ENCODE data around the gene ZNF160. TPM values are rescaled to one million over a fixed set of nuclear protein-coding genes. Genes with fewer than 3 reads are reported as not detected.

ZNF160 gene
- total RNA-seq, 2 donors from 2014 or later = 31.2 to 34.1 TPM

- Mint-ChIP-seq H3K4me1 (no peaks in the 10 kb centered on the region), H3K4me3 (no peak overlapping the region), H3K27me3 (no peaks in the 10 kb centered on the region), H3K36me3 (ENCODE audit: low read depth) (peaks cover 24% of the 10 kb centered on the region), H3K27ac (no peak overlapping the region)
- H3K9me3 ChIP-seq (ENCODE audit: control insufficient read depth, low read length, poor library complexity, severe bottlenecking) = peaks cover 17% of the 10 kb centered on the region
- DNase-seq (no peak), ATAC-seq (no peak)
These were observed 20.3 kb downstream of the ZNF160 start for GRCh38 chr19:53082929-53083328.

- H3K36me3 Mint-ChIP-seq (ENCODE audit: low read depth) = peaks cover 11% of the 10 kb centered on the region
These were observed 23.8 kb downstream of the ZNF160 start for GRCh38 chr19:53079313-53079924.

GRCh38 chr19:53078668-53079067, 24.6 kb downstream of the ZNF160 start:
- no peaks in the 10 kb centered on the region for H3K27me3 Mint-ChIP-seq
- no peak overlapping the region for H3K4me3 Mint-ChIP-seq
- H3K36me3 Mint-ChIP-seq (ENCODE audit: low read depth) = peaks cover 13% of the 10 kb centered on the region
- no peaks in the 10 kb centered on the region for H3K4me1 Mint-ChIP-seq
- DNase-seq = no peak
- ATAC-seq = no peak
- peaks cover 44% of the 10 kb centered on the region for H3K9me3 ChIP-seq (ENCODE audit: control insufficient read depth, low read length, poor library complexity, severe bottlenecking)
- H3K27ac Mint-ChIP-seq = no peak overlapping the region

More at GRCh38 chr19:53079313-53079924, 23.8 kb downstream of the ZNF160 start:
- ATAC-seq (no peak), DNase-seq (no peak)
- H3K9me3 ChIP-seq (ENCODE audit: control insufficient read depth, low read length, poor library complexity, severe bottlenecking) = peaks cover 38% of the 10 kb centered on the region
- no peaks in the 10 kb centered on the region for H3K27me3 Mint-ChIP-seq
- no peak overlapping the region for H3K4me3 Mint-ChIP-seq
- H3K4me1 Mint-ChIP-seq = no peaks in the 10 kb centered on the region
- no peak overlapping the region for H3K27ac Mint-ChIP-seq

- Mint-ChIP-seq H3K4me3 (no peak overlapping the region), H3K4me1 (no peaks in the 10 kb centered on the region), H3K36me3 (ENCODE audit: low read depth) (peaks cover 18% of the 10 kb centered on the region), H3K27me3 (no peaks in the 10 kb centered on the region), H3K27ac (no peak overlapping the region)
- ATAC-seq (no peak), DNase-seq (no peak)
- peaks cover 54% of the 10 kb centered on the region for H3K9me3 ChIP-seq (ENCODE audit: control insufficient read depth, low read length, poor library complexity, severe bottlenecking)
These were observed 26.2 kb downstream of the ZNF160 start for GRCh38 chr19:53076984-53077383.

- no peak overlapping the region for H3K27ac Mint-ChIP-seq
- H3K4me3 Mint-ChIP-seq = no peak overlapping the region
- H3K9me3 ChIP-seq (ENCODE audit: control insufficient read depth, low read length, poor library complexity, severe bottlenecking) = peaks cover 57% of the 10 kb centered on the region
- H3K36me3 Mint-ChIP-seq (ENCODE audit: low read depth) = peaks cover 10% of the 10 kb centered on the region
- H3K27me3 Mint-ChIP-seq = no peaks in the 10 kb centered on the region
- DNase-seq (no peak), ATAC-seq (no peak)
- H3K4me1 Mint-ChIP-seq = no peaks in the 10 kb centered on the region
These were observed 34.4 kb downstream of the ZNF160 start for GRCh38 chr19:53068834-53069233.

DNA sequence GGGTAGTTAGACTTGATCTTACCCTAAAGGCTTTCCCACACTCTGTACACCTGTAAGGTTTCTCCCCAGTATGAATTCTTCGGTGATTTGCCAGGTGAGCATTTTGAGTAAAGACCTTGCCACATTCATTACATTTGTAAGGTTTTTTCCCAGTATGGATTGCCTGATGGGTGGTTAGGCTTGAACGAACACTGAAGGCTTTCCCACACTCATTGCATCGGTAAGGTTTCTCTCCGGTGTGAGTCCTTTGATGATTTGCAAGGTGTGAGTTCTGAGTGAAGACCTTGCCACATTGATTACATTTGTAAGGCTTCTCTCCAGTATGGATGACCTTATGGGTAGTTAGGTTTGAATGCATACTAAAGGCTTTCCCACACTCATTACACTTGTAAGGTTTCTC, 35.0 kb downstream of the ZNF160 start:
- H3K27ac Mint-ChIP-seq = no peak overlapping the region
- DNase-seq (no peak), ATAC-seq (no peak)
- H3K27me3 Mint-ChIP-seq = no peaks in the 10 kb centered on the region
- no peak overlapping the region for H3K4me3 Mint-ChIP-seq
- H3K4me1 Mint-ChIP-seq = no peaks in the 10 kb centered on the region
- H3K9me3 ChIP-seq (ENCODE audit: control insufficient read depth, low read length, poor library complexity, severe bottlenecking) = peaks cover 52% of the 10 kb centered on the region
- H3K36me3 Mint-ChIP-seq (ENCODE audit: low read depth) = peaks cover 8% of the 10 kb centered on the region

DNA sequence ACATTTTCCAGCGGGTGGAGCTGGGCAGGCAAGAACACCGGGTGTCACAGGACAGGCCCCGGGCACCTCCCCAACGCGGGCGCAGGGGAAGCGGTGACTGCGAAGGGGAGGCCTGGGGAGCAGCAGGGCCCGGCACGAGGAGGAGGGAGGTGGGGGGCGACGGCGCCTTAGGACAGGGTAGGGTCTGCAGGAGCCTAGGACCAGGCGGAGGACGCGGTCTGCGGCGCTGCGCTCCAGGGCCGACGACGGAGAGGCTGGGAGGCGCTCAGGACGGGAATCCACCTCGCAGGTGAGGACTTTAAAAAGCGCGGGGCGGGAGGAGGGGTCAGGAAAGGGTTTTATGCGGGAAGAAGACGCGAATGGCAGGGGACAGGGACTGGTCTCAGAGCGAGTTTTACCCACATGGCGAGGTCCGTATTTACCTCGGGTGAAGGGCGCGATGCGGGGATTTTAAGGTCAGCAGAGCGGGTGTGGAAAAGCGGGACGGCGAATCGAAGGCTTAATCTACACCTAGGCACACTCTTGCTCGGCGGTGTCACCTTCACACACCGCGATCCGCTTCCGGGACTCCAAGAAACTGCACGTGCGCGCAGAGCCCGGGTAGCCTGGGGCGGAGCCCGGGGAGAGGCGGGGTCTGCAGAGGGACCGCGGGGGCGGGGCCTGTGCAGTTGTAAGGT, 45.2 kb downstream of the ZNF160 start:
- H3K9me3 ChIP-seq (ENCODE audit: control insufficient read depth, low read length, poor library complexity, severe bottlenecking) = peaks cover 13% of the 10 kb centered on the region
- H3K4me3 Mint-ChIP-seq = no peak overlapping the region
- ATAC-seq = no peak
- H3K27me3 Mint-ChIP-seq = no peaks in the 10 kb centered on the region
- H3K27ac Mint-ChIP-seq = no peak overlapping the region
- H3K36me3 Mint-ChIP-seq (ENCODE audit: low read depth) = no peaks in the 10 kb centered on the region
- H3K4me1 Mint-ChIP-seq = no peaks in the 10 kb centered on the region
- no peak for DNase-seq

DNA sequence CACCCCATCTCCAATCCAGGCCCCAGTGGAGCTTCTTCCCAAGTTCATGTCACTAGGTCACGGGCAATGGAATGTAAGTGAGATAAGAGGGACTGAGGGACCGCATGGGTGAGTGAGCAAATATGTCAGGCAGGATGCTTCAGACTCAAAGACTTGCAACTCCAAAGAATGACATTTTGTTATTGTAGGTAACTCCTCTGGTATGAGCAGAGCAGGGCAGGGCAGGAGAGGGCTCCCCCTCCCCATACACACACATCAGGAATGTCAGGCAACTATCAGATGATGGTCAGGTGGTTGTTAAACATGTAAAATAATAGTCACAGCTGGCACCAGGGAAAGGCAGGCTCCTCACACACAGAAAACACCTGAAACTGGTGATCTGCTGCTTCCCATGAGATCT, 48.1 kb downstream of the ZNF160 start:
- no peaks in the 10 kb centered on the region for H3K4me1 Mint-ChIP-seq
- no peak overlapping the region for H3K27ac Mint-ChIP-seq
- H3K27me3 Mint-ChIP-seq = no peaks in the 10 kb centered on the region
- peaks cover 7% of the 10 kb centered on the region for H3K9me3 ChIP-seq (ENCODE audit: control insufficient read depth, low read length, poor library complexity, severe bottlenecking)
- no peaks in the 10 kb centered on the region for H3K36me3 Mint-ChIP-seq (ENCODE audit: low read depth)
- H3K4me3 Mint-ChIP-seq = no peak overlapping the region
- DNase-seq (no peak), ATAC-seq (no peak)

- Mint-ChIP-seq H3K27ac (no peak overlapping the region), H3K4me1 (no peaks in the 10 kb centered on the region), H3K4me3 (no peak overlapping the region), H3K36me3 (ENCODE audit: low read depth) (no peaks in the 10 kb centered on the region), H3K27me3 (no peaks in the 10 kb centered on the region)
- ATAC-seq (no peak), DNase-seq (no peak)
- peaks cover 3% of the 10 kb centered on the region for H3K9me3 ChIP-seq (ENCODE audit: control insufficient read depth, low read length, poor library complexity, severe bottlenecking)
These were observed 55.8 kb downstream of the ZNF160 start for GRCh38 chr19:53047379-53047778.

DNA sequence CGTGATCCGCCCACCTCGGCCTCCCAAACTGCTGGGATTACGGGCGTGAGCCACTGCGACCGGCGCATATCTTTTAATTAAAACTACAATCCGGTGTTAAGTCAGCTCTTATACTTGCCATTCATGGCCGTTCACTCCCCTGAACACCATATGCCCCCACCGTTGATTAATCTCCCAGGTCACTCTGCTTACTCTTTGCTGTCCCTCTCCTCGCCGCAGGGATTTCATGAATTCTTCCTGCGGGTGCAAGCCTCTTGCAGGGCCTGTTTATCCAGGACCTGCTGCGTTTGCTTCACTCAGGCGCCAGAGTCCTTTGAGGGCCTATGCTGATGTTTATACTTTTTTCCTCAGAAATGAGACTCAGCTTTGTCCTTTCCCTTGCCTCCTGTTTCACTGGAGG, 57.7 kb downstream of the ZNF160 start:
- Mint-ChIP-seq H3K4me3 (no peak overlapping the region), H3K27ac (no peak overlapping the region), H3K36me3 (ENCODE audit: low read depth) (no peaks in the 10 kb centered on the region), H3K4me1 (no peaks in the 10 kb centered on the region), H3K27me3 (no peaks in the 10 kb centered on the region)
- peaks cover 3% of the 10 kb centered on the region for H3K9me3 ChIP-seq (ENCODE audit: control insufficient read depth, low read length, poor library complexity, severe bottlenecking)
- DNase-seq (no peak), ATAC-seq (no peak)

DNA sequence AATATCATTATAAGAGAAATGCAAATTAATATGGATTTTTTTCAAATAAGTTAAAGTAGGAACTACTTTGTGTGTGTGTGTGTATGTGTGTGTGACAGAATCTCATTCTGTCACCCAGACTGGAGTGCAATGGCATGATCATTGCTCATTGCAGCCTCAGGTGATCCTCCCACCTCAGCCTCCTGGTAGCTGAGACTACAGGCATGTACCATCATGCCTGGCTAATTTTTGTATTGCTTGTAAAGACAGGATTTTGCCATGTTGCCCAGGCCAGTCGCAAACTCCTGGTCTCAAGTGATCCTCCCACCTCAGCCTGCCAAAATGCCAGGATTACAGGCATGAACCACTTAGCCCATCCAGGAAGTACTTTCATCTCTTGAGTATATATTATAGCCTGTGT, 61.9 kb downstream of the ZNF160 start:
- no peaks in the 10 kb centered on the region for H3K27me3 Mint-ChIP-seq
- ATAC-seq (no peak), DNase-seq (no peak)
- H3K36me3 Mint-ChIP-seq (ENCODE audit: low read depth) = peaks cover 2% of the 10 kb centered on the region
- no peak overlapping the region for H3K4me3 Mint-ChIP-seq
- H3K4me1 Mint-ChIP-seq = no peaks in the 10 kb centered on the region
- H3K27ac Mint-ChIP-seq = no peak overlapping the region
- peaks cover 2% of the 10 kb centered on the region for H3K9me3 ChIP-seq (ENCODE audit: control insufficient read depth, low read length, poor library complexity, severe bottlenecking)

DNA sequence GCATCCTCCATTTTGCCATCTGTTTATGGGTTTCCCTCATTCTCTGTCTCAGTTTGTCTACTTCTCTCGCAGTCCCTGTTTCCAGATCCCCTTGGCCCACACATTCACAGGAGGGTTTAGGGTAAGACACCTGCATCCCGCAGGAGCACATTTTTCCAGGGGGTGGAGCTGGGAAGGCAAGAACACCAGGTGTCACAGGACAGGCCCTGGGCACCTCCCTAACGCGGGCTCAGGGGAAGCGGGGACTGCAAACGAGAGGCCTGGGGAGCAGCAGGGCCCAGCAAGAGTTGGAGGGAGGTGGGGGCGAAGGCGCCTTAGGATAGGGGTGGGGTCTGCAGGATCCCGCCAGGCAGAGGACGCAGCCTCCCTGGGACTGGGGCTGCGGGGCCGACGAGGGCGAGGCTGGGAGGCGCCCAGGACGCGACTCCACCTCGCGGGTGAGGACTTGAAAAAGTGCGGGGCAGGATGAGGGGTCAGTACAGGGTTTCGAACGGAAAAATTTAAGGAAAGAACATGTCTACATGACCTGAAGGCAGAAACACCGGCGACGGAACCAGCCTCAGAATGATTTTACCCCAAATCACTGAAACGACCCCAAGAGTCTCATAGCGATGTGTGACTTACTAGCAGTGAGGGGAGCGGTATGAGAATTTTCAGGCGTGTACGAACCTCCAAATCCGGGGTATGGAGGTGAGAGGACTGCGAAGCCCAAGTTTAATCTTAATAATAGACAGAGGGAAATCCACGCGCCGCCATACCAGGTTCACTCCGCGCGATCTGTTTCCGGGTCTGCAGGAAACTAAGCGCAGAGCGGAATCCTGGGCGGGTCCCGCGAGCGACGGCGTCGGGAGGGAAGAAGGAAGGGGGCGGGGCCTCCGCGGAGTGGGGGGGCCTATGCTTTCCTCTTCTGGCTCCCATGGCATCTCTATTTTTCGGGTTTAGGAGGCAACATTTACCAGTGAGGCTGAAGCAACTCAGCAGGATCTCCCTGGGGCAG, 65.8 kb downstream of the ZNF160 start:
- ATAC-seq (no peak), DNase-seq (no peak)
- Mint-ChIP-seq H3K4me3 (no peak overlapping the region), H3K27me3 (no peaks in the 10 kb centered on the region), H3K36me3 (ENCODE audit: low read depth) (peaks cover 2% of the 10 kb centered on the region), H3K4me1 (no peaks in the 10 kb centered on the region), H3K27ac (no peak overlapping the region)
- H3K9me3 ChIP-seq (ENCODE audit: control insufficient read depth, low read length, poor library complexity, severe bottlenecking) = peaks cover 8% of the 10 kb centered on the region

DNA sequence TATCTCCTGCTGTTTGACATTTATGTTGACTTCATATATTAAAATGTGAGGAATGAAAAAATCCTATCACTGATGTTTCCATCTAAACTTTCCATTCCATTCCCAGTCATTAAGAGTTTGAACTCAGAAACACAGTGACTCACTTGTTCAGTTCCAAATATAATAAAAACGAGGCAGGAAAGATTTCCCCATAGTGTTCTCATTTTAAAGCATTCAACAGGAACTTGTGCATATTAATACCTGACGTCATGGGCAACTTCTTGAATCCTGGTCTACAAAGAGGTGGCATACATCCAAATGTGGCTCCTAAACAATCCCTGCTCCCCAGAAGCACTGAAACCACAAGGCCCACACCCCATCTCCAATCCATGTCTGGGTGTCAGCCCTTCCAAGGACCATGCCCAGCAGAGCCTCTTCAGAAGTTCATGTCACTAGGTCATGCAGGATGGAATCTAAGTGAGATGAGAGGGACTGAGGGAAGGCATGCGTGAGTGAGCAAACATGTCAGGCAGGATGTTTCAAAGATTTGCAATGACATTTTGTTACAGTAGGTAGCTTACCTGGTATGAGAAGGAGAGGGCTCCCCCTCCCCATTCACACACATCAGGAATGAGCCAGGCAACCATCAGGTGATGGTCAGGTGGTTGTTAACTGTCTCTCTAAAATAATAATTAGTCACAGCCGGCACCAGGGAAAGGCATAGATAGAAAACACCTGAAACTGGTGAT, 68.1 kb downstream of the ZNF160 start:
- no peak overlapping the region for H3K4me3 Mint-ChIP-seq
- no peak for ATAC-seq
- H3K27ac Mint-ChIP-seq = no peak overlapping the region
- peaks cover 2% of the 10 kb centered on the region for H3K36me3 Mint-ChIP-seq (ENCODE audit: low read depth)
- no peak for DNase-seq
- no peaks in the 10 kb centered on the region for H3K27me3 Mint-ChIP-seq
- H3K9me3 ChIP-seq (ENCODE audit: control insufficient read depth, low read length, poor library complexity, severe bottlenecking) = peaks cover 8% of the 10 kb centered on the region
- no peaks in the 10 kb centered on the region for H3K4me1 Mint-ChIP-seq
